Measurements from ENCODE around the gene SAMD3. TPM values are rescaled to one million over a fixed set of nuclear protein-coding genes. Genes with fewer than 3 reads are reported as not detected.

Gene SAMD3
- total RNA-seq, 1 experiment from 2014 or later = 0.39 TPM

DNA sequence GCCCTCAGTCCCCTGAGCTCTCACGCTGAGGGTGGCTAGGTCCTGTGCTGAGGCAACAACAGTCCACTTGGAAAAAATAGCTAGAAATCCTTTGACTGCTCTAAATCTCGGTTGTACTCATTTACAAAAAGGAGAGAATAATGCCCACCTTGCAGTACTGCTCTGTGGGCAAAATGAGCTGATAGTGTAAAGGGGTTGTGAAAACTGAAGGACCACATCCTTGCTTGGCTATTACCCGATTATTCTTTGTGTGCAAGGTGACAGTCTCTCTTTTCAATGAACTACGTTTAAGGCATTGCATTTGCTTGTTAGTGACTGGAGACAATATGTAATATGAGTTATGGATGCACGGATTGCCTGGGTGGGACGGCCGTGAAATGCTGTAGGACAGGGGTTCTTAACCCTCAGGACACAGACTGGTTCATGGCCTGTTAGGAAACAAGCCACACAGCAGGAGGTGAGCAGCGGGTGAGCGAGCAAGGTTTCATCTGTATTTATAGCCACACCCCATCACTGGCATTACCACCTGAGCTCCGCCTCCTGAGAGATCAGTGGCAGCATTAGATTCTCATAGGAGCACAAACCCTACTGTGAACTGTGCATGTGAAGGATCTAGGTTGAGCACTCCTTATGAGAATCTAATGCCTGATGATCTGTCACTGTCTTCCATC is 14.6 kb downstream of the SAMD3 start:
- Histone ChIP-seq H3K79me1 (ENCODE audit: insufficient read depth, low read depth, low read length, poor library complexity, severe bottlenecking) (no peaks in the 10 kb centered on the region), H3K79me2 (ENCODE audit: insufficient read depth, low read length) (no peaks in the 10 kb centered on the region)

More for the DNA sequence above, 14.6 kb downstream of the SAMD3 start:
- Mint-ChIP-seq H3K4me3 (no peak overlapping the region), H3K9me3 (peaks cover 6 to 24% of the 10 kb centered on the region in 2 experiments), H3K4me1 (peaks cover 4 to 10% of the 10 kb centered on the region in 2 experiments), H3K27me3 (ENCODE audit: low read depth) (no peaks in the 10 kb centered on the region), H3K27ac (no peak overlapping the region), H3K36me3 (ENCODE audit: insufficient read depth in 1 of 3, low read depth in 3 of 3) (peaks cover 6 to 27% (median 23%) of the 10 kb centered on the region in 3 experiments)
- Histone ChIP-seq H3K4me2 (ENCODE audit: insufficient read depth, insufficient read length, low read length) (no peak overlapping the region), H3K9ac (ENCODE audit: extremely low read depth, insufficient read length, low read length) (no peak overlapping the region), H4K20me1 (ENCODE audit: control insufficient read depth, insufficient read depth, insufficient read length) (no peaks in the 10 kb centered on the region), H2BK120ac (ENCODE audit: low read depth, low read length, poor library complexity, severe bottlenecking) (no peak overlapping the region), H3T11ph (ENCODE audit: low read length) (no peak overlapping the region), H4K8ac (replicated peaks; ENCODE audit: insufficient read length, low read depth, low read length) (no peak overlapping the region), H3K14ac (ENCODE audit: insufficient read depth, low read length) (no peak overlapping the region), H3K23ac (ENCODE audit: insufficient read length, low read depth, low read length) (no peak overlapping the region), H3K56ac (ENCODE audit: insufficient read length, low read depth, low read length) (no peak overlapping the region), H3K4me1 (ENCODE audit: insufficient read depth, low read length) (no peaks in the 10 kb centered on the region; the same call in 1 of the 2 replicates), H3K27ac (ENCODE audit: insufficient read length, low read depth, low read length) (no peak overlapping the region), H2AK5ac (ENCODE audit: insufficient read length, low read length) (no peak overlapping the region), H2BK15ac (ENCODE audit: low read depth, low read length) (no peak overlapping the region), H3K18ac (ENCODE audit: insufficient read length, low read depth, low read length) (no peak overlapping the region), H3K27me3 (ENCODE audit: insufficient read depth, low read length) (no peaks in the 10 kb centered on the region), H2AFZ (ENCODE audit: low read length) (no peak overlapping the region), H4K5ac (ENCODE audit: insufficient read length, low read depth, low read length) (no peak overlapping the region), H3K23me2 (ENCODE audit: insufficient read length, low read depth, low read length, poor library complexity, severe bottlenecking) (no peaks in the 10 kb centered on the region), H3K9me3 (ENCODE audit: control insufficient read depth, low read depth, low read length) (peaks cover 7% of the 10 kb centered on the region), H2BK5ac (ENCODE audit: insufficient read length, low read length) (no peak overlapping the region), H3K4ac (ENCODE audit: low read depth, low read length) (no peak overlapping the region), H2BK12ac (ENCODE audit: insufficient read length, low read depth, low read length) (no peak overlapping the region), H2BK20ac (ENCODE audit: low read depth, low read length, poor library complexity, severe bottlenecking) (no peak overlapping the region), H4K91ac (ENCODE audit: insufficient read length, low read depth, low read length) (no peak overlapping the region)
- no CpG with 5 or more reads among the region's 10 CpGs for WGBS (ENCODE audit: extremely low coverage, insufficient read length, low lambda C conversion rate)
- TF ChIP-seq, protein P1, sequence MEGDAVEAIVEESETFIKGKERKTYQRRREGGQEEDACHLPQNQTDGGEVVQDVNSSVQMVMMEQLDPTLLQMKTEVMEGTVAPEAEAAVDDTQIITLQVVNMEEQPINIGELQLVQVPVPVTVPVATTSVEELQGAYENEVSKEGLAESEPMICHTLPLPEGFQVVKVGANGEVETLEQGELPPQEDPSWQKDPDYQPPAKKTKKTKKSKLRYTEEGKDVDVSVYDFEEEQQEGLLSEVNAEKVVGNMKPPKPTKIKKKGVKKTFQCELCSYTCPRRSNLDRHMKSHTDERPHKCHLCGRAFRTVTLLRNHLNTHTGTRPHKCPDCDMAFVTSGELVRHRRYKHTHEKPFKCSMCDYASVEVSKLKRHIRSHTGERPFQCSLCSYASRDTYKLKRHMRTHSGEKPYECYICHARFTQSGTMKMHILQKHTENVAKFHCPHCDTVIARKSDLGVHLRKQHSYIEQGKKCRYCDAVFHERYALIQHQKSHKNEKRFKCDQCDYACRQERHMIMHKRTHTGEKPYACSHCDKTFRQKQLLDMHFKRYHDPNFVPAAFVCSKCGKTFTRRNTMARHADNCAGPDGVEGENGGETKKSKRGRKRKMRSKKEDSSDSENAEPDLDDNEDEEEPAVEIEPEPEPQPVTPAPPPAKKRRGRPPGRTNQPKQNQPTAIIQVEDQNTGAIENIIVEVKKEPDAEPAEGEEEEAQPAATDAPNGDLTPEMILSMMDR (conservative IDR thresholded peaks at IDR 0.05) = no peak
- no peak for DNase-seq
